Cardiac fibroblast (primary cell): ENCODE results near the gene CENPP.

Experiments used
- DNase-seq, 2 donors: peaks; one replicate each; pipeline versions ENCODE4 v3.0.0 to v3.0.0-alpha.2; 2010; ENCODE audit warnings: low read depth in 2 of 2
- H3K4me3 ChIP-seq, 2 donors: replicated peaks in 1 of 2; 1 replicate in 1 of 2; 2 replicates in 1 of 2; pipeline ENCODE4 v1.5.1; 2011; ENCODE audit warnings: low read depth in 2 of 2, low read length in 2 of 2, mild to moderate bottlenecking in 2 of 2, moderate library complexity in 1 of 2
- CTCF ChIP-seq: IDR thresholded peaks from one replicate; pipeline ENCODE4 v1.5.1; 2011; ENCODE audit warnings: low read depth, mild to moderate bottlenecking, low read length, inconsistent platforms

CENPP gene

GRCh38 chr9:92479346-92479745 lies 153.6 kb downstream of the CENPP start:
- DNase-seq: no peak
- no peak for TF ChIP-seq CTCF
- H3K4me3 ChIP-seq: no peak overlapping the region

DNA sequence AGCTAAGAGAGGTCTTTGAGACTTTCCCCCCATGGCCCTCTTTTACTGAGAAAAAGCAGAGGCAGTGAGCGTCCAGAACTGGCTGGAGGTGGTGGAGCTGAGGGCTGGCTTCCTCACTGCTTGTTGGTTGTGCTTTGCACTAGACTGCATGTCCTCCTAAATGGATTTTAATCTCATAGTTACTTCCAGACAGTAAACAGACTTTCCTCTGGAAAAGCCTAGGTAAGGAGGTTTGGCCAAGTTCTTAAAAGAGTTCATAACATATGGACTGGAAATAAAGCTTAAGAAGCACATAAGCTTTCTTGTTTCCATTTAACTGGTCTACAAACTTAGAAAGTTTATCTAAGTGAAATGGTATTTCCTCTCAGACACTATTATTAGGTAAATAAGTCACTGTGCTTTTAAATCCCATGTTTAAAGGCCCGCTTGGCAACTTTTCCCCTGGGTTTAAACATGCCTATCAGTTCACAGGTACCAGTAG lies 154.6 kb downstream of the CENPP start:
- no peak overlapping the region for H3K4me3 ChIP-seq
- TF ChIP-seq CTCF: no peak
- peak; percentile 42 to 43 for DNase-seq

DNA sequence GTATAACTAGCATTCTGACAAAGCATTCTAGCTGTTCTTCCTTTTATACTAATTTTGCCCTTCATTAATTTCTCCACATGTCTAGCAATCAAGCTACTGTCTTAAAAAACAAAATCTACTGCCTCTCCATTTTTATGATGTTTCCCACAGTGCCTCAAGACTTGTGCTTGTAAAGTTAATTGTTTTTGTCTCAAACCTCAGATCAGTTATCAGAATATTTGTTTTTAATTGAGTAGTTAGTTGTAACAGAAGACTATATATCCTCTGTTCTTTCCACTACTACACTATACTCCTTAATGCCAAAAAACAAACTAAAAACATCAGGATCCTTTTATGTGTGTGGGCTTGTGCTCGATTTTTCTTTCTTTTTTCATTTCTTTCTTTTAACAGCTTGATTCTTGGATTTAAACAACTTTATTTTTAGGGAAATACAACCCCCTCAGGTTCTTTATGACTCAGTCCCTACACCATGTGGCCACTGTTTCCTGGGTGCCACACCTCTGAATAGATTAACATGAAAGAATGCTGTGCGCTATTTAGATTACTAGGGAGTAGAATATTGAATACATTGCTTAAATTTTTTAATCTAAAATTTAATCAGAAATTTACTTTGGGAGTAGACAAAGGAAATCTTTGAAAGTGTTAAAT lies 155.4 kb downstream of the CENPP start:
- no peak for TF ChIP-seq CTCF
- no peak overlapping the region for H3K4me3 ChIP-seq
- peak in 1 of 2 donors; percentile 51 for DNase-seq

- DNase-seq: peak; percentile 58 to 91
- H3K4me3 ChIP-seq: no peak within 1 kb of the TSS
These were observed 156.6 kb downstream of the CENPP start, which contains the start of gene ASPN for GRCh38 chr9:92482329-92482728. Gene ASPN, minus strand, starts transcription at chr9:92482506.

GRCh38 chr9:92482805-92483204 lies 157.1 kb downstream of the CENPP start:
- H3K4me3 ChIP-seq: no peak overlapping the region
- TF ChIP-seq CTCF: no peak
- DNase-seq: no peak

More at GRCh38 chr9:92482329-92482728, 156.6 kb downstream of the CENPP start, which contains the start of gene ASPN:
- no peak for TF ChIP-seq CTCF

DNA sequence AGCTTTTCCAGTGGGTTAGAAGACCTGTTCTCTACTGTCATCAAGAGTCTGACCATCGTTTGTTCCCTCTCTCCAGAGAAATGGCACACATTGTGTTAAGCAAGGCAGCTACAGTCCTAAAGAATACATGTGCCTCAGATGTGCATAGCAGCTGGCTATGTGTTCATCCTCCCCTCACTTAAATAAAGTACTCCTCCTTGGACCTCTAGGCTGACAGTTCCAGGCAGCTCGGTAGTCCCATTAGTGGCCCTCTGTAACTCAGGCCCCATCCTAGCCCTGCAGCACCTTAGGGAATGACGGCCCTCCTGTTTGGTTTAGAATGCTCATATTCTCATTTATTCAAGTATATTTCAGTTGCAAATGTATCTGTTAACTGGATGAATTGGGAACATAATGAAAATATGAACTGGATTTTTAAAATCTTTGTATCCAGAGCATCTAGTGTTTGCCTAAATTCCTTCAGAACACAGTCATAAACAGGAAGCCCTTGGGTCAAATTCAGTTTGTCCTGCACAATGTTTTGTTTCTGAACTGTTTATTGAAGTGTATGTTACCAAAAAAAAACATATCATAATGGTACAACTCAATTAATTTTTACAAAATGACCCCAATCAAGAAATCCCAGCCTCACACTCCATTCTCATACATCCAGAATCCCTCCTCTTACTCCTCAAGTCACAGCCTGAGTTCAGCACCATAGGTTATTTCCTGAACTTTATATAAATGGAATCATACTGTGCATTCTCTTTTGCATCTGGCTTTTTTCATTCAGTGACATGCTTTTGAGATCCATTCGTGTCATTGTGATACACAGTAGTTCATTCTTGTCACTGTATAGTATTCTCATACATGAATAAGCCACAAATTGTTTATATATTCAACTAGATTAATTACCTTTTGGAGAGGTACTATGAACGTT lies 158.1 kb downstream of the CENPP start:
- peak; percentile 63 to 66 for DNase-seq
- H3K4me3 ChIP-seq: no peak overlapping the region
- no peak for TF ChIP-seq CTCF
